HepG2 (cell line): ENCODE measurements around the gene ZBTB47. TPM values are rescaled to one million over a fixed set of nuclear protein-coding genes. Genes with fewer than 3 reads are reported as not detected.
A peak's percentile ranks its signal among the peaks of the same experiment; 100 is the strongest.

Experiments used
- AKAP8 ChIP-seq: sonication (generic); formaldehyde crosslinking; IDR thresholded peaks from 2 replicates; pipeline ENCODE4 v1.5.1; 2020; ENCODE audit warnings: mild to moderate bottlenecking, missing genetic modification reagents
- DNMT3B ChIP-seq: conservative IDR thresholded peaks from 2 replicates; pipeline ENCODE4 v1.6.1; 2016; ENCODE audit warnings: missing biosample characterization, control low read depth
- EED ChIP-seq: sonication (generic); formaldehyde crosslinking; IDR thresholded peaks from 2 replicates; pipeline ENCODE4 v1.5.0; 2020; ENCODE audit warnings: mild to moderate bottlenecking, missing genetic modification reagents
- NCOA2 ChIP-seq: sonication (generic); formaldehyde crosslinking; IDR thresholded peaks from 2 replicates; pipeline ENCODE4 v1.8.0; 2022; ENCODE audit warnings: inconsistent platforms
- NFRKB ChIP-seq: fragments of 450-650 bp; IDR thresholded peaks from 2 replicates; pipeline ENCODE4 v1.6.1; 2017
- POLR2A ChIP-seq, 2 experiments: IDR thresholded peaks; 2 replicates each; pipeline ENCODE4 v1.6.1; 2011; ENCODE audit warnings: low read depth in 2 of 2, low read length in 2 of 2, mild to moderate bottlenecking in 1 of 2, moderate library complexity in 1 of 2; ENCODE audit not compliant: insufficient read depth in 1 of 2
- REXO4 ChIP-seq: sonication (generic); formaldehyde crosslinking; IDR thresholded peaks from 2 replicates; pipeline ENCODE4 v1.8.0; 2022; ENCODE audit warnings: missing genetic modification reagents, mild to moderate bottlenecking, borderline replicate concordance
- SRY ChIP-seq: sonication (generic); formaldehyde crosslinking; IDR thresholded peaks from 2 replicates; pipeline ENCODE4 v1.8.0; 2022; ENCODE audit warnings: mild to moderate bottlenecking, missing genetic modification reagents
- TOPORS ChIP-seq: sonication (generic); formaldehyde crosslinking; IDR thresholded peaks from 2 replicates; pipeline ENCODE4 v1.8.0; 2023; ENCODE audit warnings: mild to moderate bottlenecking, missing genetic modification reagents
- ZKSCAN1 ChIP-seq: fragments of 150-350 bp; IDR thresholded peaks from 2 replicates; pipeline ENCODE4 v1.6.1; 2014; ENCODE audit warnings: low read length
- ZNF260 ChIP-seq: sonication (generic); formaldehyde crosslinking; IDR thresholded peaks from 2 replicates; pipeline ENCODE4 v1.4.0; 2020; ENCODE audit warnings: missing genetic modification reagents, low read depth, mild to moderate bottlenecking, borderline replicate concordance
- ZNF331 ChIP-seq: sonication (generic); formaldehyde crosslinking; IDR thresholded peaks from 2 replicates; pipeline ENCODE4 v1.4.0; 2020; ENCODE audit warnings: missing genetic modification reagents
- ZNF530 ChIP-seq: sonication (generic); formaldehyde crosslinking; IDR thresholded peaks from 2 replicates; pipeline ENCODE4 v1.5.0; 2020; ENCODE audit warnings: low read depth, mild to moderate bottlenecking, missing genetic modification reagents
- ZNF737 ChIP-seq: sonication (generic); formaldehyde crosslinking; IDR thresholded peaks from 2 replicates; pipeline ENCODE4 v1.5.0; 2020; ENCODE audit warnings: missing genetic modification reagents, mild to moderate bottlenecking, borderline replicate concordance
- ZSCAN21 ChIP-seq: sonication (generic); formaldehyde crosslinking; IDR thresholded peaks from 2 replicates; pipeline ENCODE4 v1.8.0; 2022; ENCODE audit warnings: mild to moderate bottlenecking, missing genetic modification reagents, moderate library complexity, borderline replicate concordance
- ZSCAN30 ChIP-seq: sonication (generic); formaldehyde crosslinking; IDR thresholded peaks from 2 replicates; pipeline ENCODE4 v1.5.0; 2020; ENCODE audit warnings: mild to moderate bottlenecking, missing genetic modification reagents
- polyA plus RNA-seq, 8 experiments: library from polyadenylated mRNA; depleted of rRNA in 3 of 8; stranded (reverse) in 7 of 8; unstranded in 1 of 8; fragments of >200 nt; fragmentation: Illumina TruSeq in 4 of 8; extraction: Trizol in 4 of 8; gene quantifications; 2 replicates each; pipeline versions ENCODE4 v1.2.1 to v1.2.3, GENCODE V29; 2011 to 2016; ENCODE audit warnings: low read depth in 4 of 8, missing spikeins in 1 of 8, mixed read lengths in 1 of 8; ENCODE audit not compliant: insufficient read depth in 1 of 8
- total RNA-seq, 5 experiments: library from RNA; depleted of rRNA; stranded (reverse); fragments of >200 nt; fragmentation: Illumina TruSeq; extraction: Trizol; gene quantifications; 2 replicates each; pipeline ENCODE4 v1.2.3, GENCODE V29; 2016; ENCODE audit warnings: low read depth in 1 of 5
- TF ChIP-seq, protein P1 (sequence below): sonication (generic); formaldehyde crosslinking; IDR thresholded peaks from 2 replicates; pipeline ENCODE4 v1.8.0; 2022; ENCODE audit warnings: missing genetic modification reagents, mild to moderate bottlenecking, inconsistent platforms, borderline replicate concordance
- TF ChIP-seq, protein P2 (sequence below): sonication (generic); formaldehyde crosslinking; IDR thresholded peaks from 2 replicates; pipeline ENCODE4 v1.5.0; 2020; ENCODE audit warnings: mild to moderate bottlenecking, missing genetic modification reagents
- TF ChIP-seq, protein P3 (sequence below): IDR thresholded peaks from 2 replicates; pipeline ENCODE4 v1.6.1; 2016; ENCODE audit warnings: missing compliant biosample characterization, missing genetic modification reagents, borderline replicate concordance
- TF ChIP-seq, protein P4 (sequence below): sonication (generic); formaldehyde crosslinking; IDR thresholded peaks from 2 replicates; pipeline ENCODE4 v1.4.0; 2020; ENCODE audit warnings: missing genetic modification reagents, borderline replicate concordance

ZBTB47 gene
- total and polyA plus RNA-seq, 2 of the 13 experiments (the other 11 are each of a cell fraction or from before 2014, with no cell fraction given): 1.5 to 3.1 TPM

DNA sequence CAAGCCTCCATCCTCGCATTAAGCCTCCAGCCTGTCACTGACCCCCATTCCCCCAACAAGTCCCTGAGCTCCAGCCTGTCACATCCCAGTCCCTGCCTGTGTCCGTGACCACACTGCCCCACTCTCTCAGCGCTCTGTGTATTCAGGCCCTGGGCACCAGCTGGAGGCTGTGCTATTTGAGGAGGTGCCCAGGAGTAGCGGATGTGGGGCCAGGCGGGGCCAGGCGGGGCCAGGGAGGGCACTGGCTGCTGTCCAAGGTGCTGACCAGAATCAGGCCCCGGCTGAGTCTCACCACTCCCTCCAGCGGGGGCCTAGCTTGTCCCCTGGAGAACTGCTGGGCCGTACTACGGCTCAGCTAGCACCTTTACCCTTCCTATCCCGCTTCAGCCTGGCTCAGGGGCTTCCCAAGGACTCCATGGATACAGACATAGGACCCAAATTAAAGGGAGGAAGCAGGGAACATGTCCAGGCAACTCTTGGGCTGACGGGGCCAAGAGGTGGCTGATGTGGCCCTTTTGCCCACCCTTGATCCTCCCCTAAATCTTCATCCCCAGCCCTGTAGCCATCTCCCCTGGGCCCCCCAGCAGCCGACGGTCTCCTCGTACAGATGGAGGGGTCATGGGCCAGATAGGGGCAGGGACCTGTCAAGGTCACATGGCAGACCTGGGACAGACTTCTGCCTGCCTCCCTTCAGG, 48.0 kb downstream of the ZBTB47 start (continued):
- no peak for TF ChIP-seq ZSCAN30 (CRISPR knock-in tag)
- no peak for TF ChIP-seq REXO4
- TF ChIP-seq, protein P1, sequence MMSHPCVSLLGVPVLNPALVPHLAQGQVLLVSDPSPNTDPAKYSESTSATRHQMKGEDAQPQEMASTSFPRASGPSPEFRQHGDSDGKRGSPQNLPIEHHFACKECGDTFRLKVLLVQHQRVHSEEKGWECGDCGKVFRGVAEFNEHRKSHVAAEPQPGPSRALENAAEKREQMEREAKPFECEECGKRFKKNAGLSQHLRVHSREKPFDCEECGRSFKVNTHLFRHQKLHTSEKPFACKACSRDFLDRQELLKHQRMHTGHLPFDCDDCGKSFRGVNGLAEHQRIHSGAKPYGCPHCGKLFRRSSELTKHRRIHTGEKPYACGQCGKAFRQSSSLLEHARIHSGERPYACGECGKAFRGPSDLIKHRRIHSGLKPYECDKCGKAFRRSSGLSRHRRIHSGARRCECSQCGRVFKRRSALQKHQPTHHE: no peak
- TF ChIP-seq EED (CRISPR knock-in tag): peak; percentile 61; the same call in 1 of the 2 replicates
- TF ChIP-seq SRY (CRISPR knock-in tag): peak; percentile 93
- peak; percentile 67 for TF ChIP-seq NCOA2 (CRISPR knock-in tag)
- TF ChIP-seq, protein P2, sequence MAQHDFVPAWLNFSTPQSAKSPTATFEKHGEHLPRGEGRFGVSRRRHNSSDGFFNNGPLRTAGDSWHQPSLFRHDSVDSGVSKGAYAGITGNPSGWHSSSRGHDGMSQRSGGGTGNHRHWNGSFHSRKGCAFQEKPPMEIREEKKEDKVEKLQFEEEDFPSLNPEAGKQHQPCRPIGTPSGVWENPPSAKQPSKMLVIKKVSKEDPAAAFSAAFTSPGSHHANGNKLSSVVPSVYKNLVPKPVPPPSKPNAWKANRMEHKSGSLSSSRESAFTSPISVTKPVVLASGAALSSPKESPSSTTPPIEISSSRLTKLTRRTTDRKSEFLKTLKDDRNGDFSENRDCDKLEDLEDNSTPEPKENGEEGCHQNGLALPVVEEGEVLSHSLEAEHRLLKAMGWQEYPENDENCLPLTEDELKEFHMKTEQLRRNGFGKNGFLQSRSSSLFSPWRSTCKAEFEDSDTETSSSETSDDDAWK (CRISPR knock-in tag): no peak
- TF ChIP-seq ZNF331 (CRISPR knock-in tag): peak; percentile 93
- no peak for TF ChIP-seq ZNF530 (CRISPR knock-in tag)
- TF ChIP-seq DNMT3B (CRISPR knock-in tag): 0 out of 2 replicates have a peak, but pooled peaks have one; percentile 58
- peak; percentile 76; the same call in 1 of the 2 replicates for TF ChIP-seq TOPORS
- no peak for TF ChIP-seq AKAP8 (CRISPR knock-in tag)
- TF ChIP-seq ZNF737 (CRISPR knock-in tag): 0 out of 2 replicates have a peak, but pooled peaks have one; percentile 51
- no peak for TF ChIP-seq POLR2A (IDR thresholded peaks at IDR 0.05; ENCODE audit: insufficient read depth in 1 of 2, low read depth in 2 of 2, low read length in 2 of 2)
- TF ChIP-seq ZSCAN21: peak; percentile 81; the same call in 1 of the 2 replicates
- no peak for TF ChIP-seq ZKSCAN1
- TF ChIP-seq ZNF260 (CRISPR knock-in tag): no peak
- TF ChIP-seq, protein P3, sequence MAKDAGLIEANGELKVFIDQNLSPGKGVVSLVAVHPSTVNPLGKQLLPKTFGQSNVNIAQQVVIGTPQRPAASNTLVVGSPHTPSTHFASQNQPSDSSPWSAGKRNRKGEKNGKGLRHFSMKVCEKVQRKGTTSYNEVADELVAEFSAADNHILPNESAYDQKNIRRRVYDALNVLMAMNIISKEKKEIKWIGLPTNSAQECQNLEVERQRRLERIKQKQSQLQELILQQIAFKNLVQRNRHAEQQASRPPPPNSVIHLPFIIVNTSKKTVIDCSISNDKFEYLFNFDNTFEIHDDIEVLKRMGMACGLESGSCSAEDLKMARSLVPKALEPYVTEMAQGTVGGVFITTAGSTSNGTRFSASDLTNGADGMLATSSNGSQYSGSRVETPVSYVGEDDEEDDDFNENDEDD: peak; percentile 33; the same call in 1 of the 2 replicates
- TF ChIP-seq NFRKB: no peak
- TF ChIP-seq, protein P4, sequence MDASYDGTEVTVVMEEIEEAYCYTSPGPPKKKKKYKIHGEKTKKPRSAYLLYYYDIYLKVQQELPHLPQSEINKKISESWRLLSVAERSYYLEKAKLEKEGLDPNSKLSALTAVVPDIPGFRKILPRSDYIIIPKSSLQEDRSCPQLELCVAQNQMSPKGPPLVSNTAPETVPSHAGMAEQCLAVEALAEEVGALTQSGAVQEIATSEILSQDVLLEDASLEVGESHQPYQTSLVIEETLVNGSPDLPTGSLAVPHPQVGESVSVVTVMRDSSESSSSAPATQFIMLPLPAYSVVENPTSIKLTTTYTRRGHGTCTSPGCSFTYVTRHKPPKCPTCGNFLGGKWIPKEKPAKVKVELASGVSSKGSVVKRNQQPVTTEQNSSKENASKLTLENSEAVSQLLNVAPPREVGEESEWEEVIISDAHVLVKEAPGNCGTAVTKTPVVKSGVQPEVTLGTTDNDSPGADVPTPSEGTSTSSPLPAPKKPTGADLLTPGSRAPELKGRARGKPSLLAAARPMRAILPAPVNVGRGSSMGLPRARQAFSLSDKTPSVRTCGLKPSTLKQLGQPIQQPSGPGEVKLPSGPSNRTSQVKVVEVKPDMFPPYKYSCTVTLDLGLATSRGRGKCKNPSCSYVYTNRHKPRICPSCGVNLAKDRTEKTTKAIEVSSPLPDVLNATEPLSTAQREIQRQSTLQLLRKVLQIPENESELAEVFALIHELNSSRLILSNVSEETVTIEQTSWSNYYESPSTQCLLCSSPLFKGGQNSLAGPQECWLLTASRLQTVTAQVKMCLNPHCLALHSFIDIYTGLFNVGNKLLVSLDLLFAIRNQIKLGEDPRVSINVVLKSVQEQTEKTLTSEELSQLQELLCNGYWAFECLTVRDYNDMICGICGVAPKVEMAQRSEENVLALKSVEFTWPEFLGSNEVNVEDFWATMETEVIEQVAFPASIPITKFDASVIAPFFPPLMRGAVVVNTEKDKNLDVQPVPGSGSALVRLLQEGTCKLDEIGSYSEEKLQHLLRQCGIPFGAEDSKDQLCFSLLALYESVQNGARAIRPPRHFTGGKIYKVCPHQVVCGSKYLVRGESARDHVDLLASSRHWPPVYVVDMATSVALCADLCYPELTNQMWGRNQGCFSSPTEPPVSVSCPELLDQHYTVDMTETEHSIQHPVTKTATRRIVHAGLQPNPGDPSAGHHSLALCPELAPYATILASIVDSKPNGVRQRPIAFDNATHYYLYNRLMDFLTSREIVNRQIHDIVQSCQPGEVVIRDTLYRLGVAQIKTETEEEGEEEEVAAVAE (CRISPR knock-in tag): peak; percentile 83
